Measurements from ENCODE around the gene NFIC.
"Not testable (repeated sequence)": the region's sequence is repeated elsewhere in the genome, so short reads cannot be mapped to it uniquely, and the experiment has no call there.

The NFIC gene

DNA sequence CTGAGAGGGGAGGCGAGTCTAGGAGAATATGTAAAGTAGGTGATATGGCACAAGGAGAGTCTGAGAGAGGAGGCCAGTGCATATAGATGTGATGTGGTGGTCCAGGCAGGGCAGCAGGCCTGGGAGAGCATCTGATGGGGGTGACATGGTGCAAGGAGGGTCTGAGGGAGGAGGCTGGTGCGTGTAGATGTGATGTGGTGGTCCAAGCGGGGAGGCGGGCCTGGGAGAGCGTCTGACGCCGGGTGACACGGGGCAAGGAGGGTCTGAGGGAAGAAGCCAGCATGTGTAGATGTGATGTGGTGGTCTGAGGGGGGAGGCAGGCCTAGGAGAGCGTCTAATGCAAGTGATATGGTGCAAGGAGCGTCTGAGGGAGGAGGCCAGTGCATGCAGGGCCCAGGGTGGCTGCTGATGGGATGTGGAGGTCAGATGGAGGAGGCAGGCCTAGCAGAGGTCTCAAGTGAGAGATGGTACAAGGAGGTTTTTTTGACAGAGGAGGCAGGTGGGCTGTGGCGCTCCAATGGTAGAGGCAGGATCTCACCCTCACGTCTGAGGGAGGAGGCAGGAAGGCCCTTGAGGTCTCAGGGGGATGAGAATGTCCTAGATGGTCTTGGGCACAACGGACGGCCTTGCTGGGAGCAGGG lies 16.2 kb downstream of the NFIC start:
- H3K4me3 ChIP-seq (replicated peaks; ENCODE audit: low read depth, low read length) = no peak overlapping the region
- TF ChIP-seq, protein P1, sequence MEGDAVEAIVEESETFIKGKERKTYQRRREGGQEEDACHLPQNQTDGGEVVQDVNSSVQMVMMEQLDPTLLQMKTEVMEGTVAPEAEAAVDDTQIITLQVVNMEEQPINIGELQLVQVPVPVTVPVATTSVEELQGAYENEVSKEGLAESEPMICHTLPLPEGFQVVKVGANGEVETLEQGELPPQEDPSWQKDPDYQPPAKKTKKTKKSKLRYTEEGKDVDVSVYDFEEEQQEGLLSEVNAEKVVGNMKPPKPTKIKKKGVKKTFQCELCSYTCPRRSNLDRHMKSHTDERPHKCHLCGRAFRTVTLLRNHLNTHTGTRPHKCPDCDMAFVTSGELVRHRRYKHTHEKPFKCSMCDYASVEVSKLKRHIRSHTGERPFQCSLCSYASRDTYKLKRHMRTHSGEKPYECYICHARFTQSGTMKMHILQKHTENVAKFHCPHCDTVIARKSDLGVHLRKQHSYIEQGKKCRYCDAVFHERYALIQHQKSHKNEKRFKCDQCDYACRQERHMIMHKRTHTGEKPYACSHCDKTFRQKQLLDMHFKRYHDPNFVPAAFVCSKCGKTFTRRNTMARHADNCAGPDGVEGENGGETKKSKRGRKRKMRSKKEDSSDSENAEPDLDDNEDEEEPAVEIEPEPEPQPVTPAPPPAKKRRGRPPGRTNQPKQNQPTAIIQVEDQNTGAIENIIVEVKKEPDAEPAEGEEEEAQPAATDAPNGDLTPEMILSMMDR (IDR thresholded peaks at IDR 0.05; ENCODE audit: low read depth, low read length, missing control alignments) = no peak
- DNase-seq (ENCODE audit: extremely low read depth, low read depth) = no peak

DNA sequence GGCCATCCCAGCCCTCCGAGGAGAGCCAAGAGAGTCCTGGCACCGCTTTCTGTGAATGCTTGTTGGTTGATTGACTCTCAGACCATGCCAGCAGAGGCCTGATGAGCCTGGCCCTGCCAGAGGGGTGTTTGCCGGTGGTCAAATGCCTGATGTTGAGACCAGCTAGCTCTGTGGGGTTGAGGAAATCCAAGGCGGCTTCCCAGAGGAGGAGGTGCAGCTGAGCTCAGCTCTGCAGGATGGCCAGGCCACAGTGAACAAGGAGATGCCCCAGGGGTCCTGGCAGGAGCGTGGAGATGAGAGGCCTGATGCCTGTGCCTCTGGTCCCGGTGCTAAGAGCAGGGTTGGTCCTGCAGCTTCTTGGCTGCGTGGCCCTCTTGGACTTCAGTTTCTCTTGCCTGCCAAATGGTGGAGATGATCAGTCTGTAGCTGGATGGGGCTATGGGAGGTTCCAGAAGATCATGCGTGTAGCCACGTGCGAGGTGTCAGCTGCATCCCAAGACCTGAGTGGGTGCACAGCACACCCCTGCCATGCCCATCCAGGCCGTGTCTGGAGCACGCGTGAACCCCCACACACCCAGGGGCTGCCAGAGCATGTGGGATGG lies 16.8 kb downstream of the NFIC start:
- no peak overlapping the region for H3K4me3 ChIP-seq (replicated peaks; ENCODE audit: low read depth, low read length)
- no peak for DNase-seq (ENCODE audit: extremely low read depth, low read depth)
- TF ChIP-seq, protein P1 (IDR thresholded peaks at IDR 0.05; ENCODE audit: low read depth, low read length, missing control alignments) = no peak

DNA sequence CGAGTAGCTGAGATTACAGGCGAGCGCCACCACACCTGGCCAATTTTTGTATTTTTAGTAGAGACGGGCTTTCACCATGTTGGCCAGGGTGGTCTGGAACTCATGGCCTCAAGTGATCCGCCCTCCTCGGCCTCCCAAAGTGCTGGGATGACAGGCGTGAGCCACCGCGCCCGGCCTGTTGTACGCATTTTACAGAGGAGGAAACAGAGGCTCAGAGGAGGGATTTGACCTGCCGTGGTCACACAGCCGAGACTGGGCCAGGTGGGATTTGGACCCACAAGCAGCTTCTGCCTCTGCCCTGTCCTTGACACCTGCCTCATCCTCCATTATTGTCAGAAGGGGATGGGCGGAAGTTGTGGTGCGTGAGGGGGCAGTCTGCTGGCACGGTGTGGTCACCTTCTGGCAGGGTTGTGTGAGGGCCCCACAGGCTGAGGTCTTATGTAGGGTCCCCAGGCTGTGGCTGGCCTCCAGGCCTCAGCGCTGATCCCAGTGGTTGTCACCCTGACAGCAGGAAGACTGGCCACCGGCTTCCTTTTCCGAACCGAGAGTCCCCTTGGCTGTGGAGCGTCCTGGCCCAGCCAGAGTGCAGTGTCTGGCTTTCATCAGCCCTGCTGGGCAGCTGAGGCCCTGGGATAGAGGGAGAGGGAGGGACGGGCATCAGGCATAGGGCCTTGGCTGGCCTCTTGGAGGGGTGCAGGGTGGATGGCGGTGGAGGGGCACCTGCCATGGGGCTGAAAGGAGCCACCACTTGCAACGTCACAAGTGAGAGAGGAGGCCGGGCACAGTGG lies 20.3 kb downstream of the NFIC start:
- no peak for DNase-seq (ENCODE audit: extremely low read depth, low read depth)
- TF ChIP-seq, protein P1 (IDR thresholded peaks at IDR 0.05; ENCODE audit: low read depth, low read length, missing control alignments) = no peak
- no peak overlapping the region for H3K4me3 ChIP-seq (replicated peaks; ENCODE audit: low read depth, low read length)

DNA sequence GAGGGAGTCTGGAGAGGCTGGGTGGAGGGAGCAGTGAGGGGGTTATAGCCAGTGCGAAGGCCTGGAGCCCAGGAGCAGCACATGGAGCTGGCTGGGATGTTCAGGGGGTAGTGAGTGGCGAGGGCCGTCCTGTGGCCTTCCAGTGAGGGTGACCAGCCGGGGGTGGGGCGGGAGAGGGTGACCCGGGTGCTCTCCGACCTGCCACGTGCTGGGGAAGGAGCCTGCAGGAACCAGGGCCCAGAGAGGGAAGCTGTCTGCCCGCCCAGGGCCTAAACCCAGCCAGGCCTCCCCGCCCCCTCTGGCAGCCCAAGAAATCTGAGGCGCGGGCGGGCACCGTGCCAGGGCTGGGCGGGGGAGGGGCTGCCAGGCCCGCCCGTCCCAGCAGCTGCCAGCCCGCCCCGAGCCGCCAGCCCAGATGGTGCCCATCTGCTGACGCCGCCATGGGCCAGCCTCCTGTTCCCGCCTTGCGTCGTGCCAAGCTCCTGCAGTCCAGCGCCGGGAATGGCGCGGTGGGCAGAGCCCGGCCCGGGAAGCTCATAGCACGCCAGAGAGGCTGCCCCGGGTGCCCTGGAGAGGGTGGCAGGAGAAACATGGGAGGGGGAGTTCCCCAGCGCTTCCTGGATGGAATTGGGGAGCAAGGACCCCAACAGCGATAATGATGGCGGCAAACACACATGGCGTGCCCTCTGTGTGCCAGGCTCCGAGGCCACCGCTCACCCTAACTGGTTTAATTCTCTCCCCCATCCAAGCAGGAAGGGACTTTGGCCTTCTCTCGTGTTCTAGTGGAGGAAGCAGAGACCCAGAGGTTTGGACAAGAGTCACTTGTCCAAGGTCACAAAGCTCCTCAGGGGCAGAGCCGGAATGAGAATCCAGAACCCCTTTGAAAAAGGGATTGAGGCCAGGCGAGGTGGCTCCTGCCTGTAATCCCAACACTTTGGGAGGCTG lies 21.5 kb downstream of the NFIC start:
- peak; percentile 49 for DNase-seq (ENCODE audit: extremely low read depth, low read depth)
- TF ChIP-seq, protein P1 (IDR thresholded peaks at IDR 0.05; ENCODE audit: low read depth, low read length, missing control alignments) = no peak
- no peak overlapping the region for H3K4me3 ChIP-seq (replicated peaks; ENCODE audit: low read depth, low read length)

DNA sequence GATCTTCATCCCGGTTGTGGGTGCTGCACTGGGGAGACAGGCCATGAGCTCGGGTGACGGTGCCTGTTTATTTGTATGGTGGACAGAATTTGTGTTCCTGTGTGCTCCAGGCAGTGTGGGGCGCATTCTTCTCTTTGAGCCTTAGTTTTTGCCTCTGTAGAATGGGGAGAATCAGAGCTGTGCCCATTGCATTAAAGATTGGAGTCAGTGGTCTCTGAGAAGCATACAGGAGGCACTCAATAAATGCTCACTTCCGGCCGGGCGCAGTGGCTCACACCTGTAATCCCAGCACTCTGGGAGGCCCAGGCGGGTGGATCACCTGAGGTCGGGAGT lies 23.0 kb downstream of the NFIC start:
- TF ChIP-seq, protein P1 (IDR thresholded peaks at IDR 0.05; ENCODE audit: low read depth, low read length, missing control alignments) = no peak
- DNase-seq (ENCODE audit: extremely low read depth, low read depth) = no peak
- H3K4me3 ChIP-seq (replicated peaks; ENCODE audit: low read depth, low read length) = no peak overlapping the region

DNA sequence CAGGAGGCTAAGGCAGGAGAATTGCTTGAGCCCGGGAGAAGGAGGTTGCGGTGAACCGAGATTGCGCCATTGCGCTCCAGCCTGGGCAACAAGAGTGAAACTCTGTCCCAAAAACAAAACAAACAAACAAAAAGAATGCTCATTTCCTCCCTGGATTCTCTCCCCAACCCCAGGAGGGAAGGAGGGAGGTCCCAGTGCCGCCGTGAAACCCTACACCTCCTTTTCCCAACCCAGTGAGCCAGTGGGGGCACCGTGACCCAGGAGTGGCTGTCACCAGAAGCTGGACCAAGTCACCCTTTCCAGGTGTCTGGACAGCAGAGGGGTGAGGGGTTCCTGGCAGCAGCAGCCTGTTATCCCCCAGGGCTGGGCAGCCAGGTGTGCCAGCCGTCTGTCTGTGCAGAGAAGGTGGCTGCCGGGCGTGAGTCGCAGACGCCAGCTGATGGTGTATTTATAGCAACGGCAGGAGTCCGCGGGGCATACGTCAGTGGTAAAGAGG lies 23.5 kb downstream of the NFIC start:
- TF ChIP-seq, protein P1 (IDR thresholded peaks at IDR 0.05; ENCODE audit: low read depth, low read length, missing control alignments) = no peak
- DNase-seq (ENCODE audit: extremely low read depth, low read depth) = no peak
- H3K4me3 ChIP-seq (replicated peaks; ENCODE audit: low read depth, low read length) = no peak overlapping the region

DNA sequence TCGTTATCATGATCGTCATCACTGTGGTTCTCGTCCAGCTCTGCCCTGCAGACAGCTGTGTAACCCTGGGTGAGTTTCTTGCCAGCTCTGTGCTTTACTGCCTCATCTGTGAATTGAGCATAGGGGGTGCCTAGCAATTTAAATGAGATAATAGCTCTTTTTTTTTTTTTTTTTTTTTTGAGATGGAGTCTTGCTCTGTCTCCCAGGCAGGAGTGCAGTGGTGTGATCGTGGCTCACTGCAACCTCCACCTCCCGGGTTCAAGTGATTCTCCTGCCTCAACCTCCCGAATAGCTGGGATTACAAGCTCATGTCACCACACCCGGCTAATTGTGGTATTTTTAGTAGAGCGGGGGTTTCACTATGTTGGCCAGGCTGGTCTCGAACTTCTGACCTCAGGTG lies 25.5 kb downstream of the NFIC start:
- not testable (repeated sequence) for H3K4me3 ChIP-seq (replicated peaks; ENCODE audit: low read depth, low read length); DNase-seq (ENCODE audit: extremely low read depth, low read depth)
